Nucleus accumbens (tissue), 56 donors: Measurements from ENCODE around the gene KRTAP10-12.
A peak's percentile ranks its signal among the peaks of the same experiment; 100 is the strongest.

Experiments
- DNase-seq, 56 donors: peaks; one replicate each; lab custom pipeline; 2025; lab: John Stamatoyannopoulos, UW

KRTAP10-12 gene

GRCh38 chr21:44710294-44710665 is 13.3 kb downstream of the KRTAP10-12 start:
- no peak for DNase-seq

GRCh38 chr21:44710756-44711326 is 13.9 kb downstream of the KRTAP10-12 start:
- peak in 1 of 56 donors; percentile 14 for DNase-seq

GRCh38 chr21:44711327-44712202 is 14.6 kb downstream of the KRTAP10-12 start, which contains the start of gene TSPEAR:
TSS of gene TSPEAR (minus strand) at chr21:44711572. CDS start at chr21:44711514, 58 bp downstream.
- no peak for DNase-seq

- DNase-seq, result no peak
These were observed 15.4 kb downstream of the KRTAP10-12 start for GRCh38 chr21:44712203-44713028.

GRCh38 chr21:44713130-44713529 is 16.2 kb downstream of the KRTAP10-12 start:
- no peak for DNase-seq

GRCh38 chr21:44713846-44714245 is 16.9 kb downstream of the KRTAP10-12 start:
- DNase-seq, result no peak

GRCh38 chr21:44714905-44715304 is 17.9 kb downstream of the KRTAP10-12 start:
- DNase-seq, result no peak

GRCh38 chr21:44716984-44717383 is 20.0 kb downstream of the KRTAP10-12 start:
- no peak for DNase-seq

- DNase-seq, result no peak
These were observed 21.1 kb downstream of the KRTAP10-12 start for GRCh38 chr21:44718093-44718492.

GRCh38 chr21:44718571-44718970 is 21.6 kb downstream of the KRTAP10-12 start:
- no peak for DNase-seq

- DNase-seq, result no peak
These were observed 23.2 kb downstream of the KRTAP10-12 start for GRCh38 chr21:44720170-44720569.

GRCh38 chr21:44722731-44723130 is 25.8 kb downstream of the KRTAP10-12 start:
- DNase-seq, result no peak

- DNase-seq, result peak in 6 of 56 donors; percentile 6 to 55 (median 22)
These were observed 26.5 kb downstream of the KRTAP10-12 start for GRCh38 chr21:44723177-44724131.

GRCh38 chr21:44724196-44724595 is 27.2 kb downstream of the KRTAP10-12 start:
- no peak for DNase-seq

GRCh38 chr21:44724926-44725325 is 28.0 kb downstream of the KRTAP10-12 start:
- no peak for DNase-seq

GRCh38 chr21:44726826-44727225 is 29.9 kb downstream of the KRTAP10-12 start:
- DNase-seq, result no peak

GRCh38 chr21:44727321-44727720 is 30.3 kb downstream of the KRTAP10-12 start:
- no peak for DNase-seq

GRCh38 chr21:44727757-44728156 is 30.8 kb downstream of the KRTAP10-12 start:
- no peak for DNase-seq

- no peak for DNase-seq
These were observed 31.7 kb downstream of the KRTAP10-12 start for GRCh38 chr21:44728716-44729115.
